Stimulated activated CD4-positive, alpha-beta T cell treated with anti-CD3 and anti-CD28 coated beads, Interleukin-2, amount 100 ng/mL, for 24 hours (primary cell): ENCODE results near the gene ZC3H12D.

Source experiments
- DNase-seq, 2 donors: peaks; one replicate each; pipeline ENCODE4 v3.0.0-alpha.2; 2020

The ZC3H12D gene

GRCh38 chr6:149440735-149441671, 43.8 kb downstream of the ZC3H12D start:
- DNase-seq, result no peak

- no peak for DNase-seq
Measured at GRCh38 chr6:149439626-149440025, 45.2 kb downstream of the ZC3H12D start.

GRCh38 chr6:149438855-149439254, 46.0 kb downstream of the ZC3H12D start:
- no peak for DNase-seq

GRCh38 chr6:149437212-149437611, 47.6 kb downstream of the ZC3H12D start:
- DNase-seq, result no peak

- no peak for DNase-seq
Measured at GRCh38 chr6:149436647-149437046, 48.2 kb downstream of the ZC3H12D start.

- DNase-seq, result no peak
Measured at GRCh38 chr6:149435919-149436586, 48.8 kb downstream of the ZC3H12D start.

- no peak for DNase-seq
Measured at GRCh38 chr6:149433881-149434280, 50.9 kb downstream of the ZC3H12D start.

- DNase-seq, result no peak
Measured at GRCh38 chr6:149433405-149433804, 51.4 kb downstream of the ZC3H12D start.

GRCh38 chr6:149431905-149432775, 52.7 kb downstream of the ZC3H12D start:
- peak; percentile 95 to 96 for DNase-seq

GRCh38 chr6:149429427-149430360, 55.1 kb downstream of the ZC3H12D start:
- no peak for DNase-seq

- DNase-seq, result no peak
Measured at GRCh38 chr6:149428606-149429005, 56.2 kb downstream of the ZC3H12D start.

GRCh38 chr6:149425754-149426153, 59.1 kb downstream of the ZC3H12D start:
- DNase-seq, result no peak

GRCh38 chr6:149425224-149425623, 59.6 kb downstream of the ZC3H12D start:
- DNase-seq, result no peak

GRCh38 chr6:149423964-149424440, 60.8 kb downstream of the ZC3H12D start:
- no peak for DNase-seq

GRCh38 chr6:149422581-149422980, 62.2 kb downstream of the ZC3H12D start:
- no peak for DNase-seq

- DNase-seq, result no peak
Measured at GRCh38 chr6:149421132-149421531, 63.7 kb downstream of the ZC3H12D start.

- DNase-seq, result no peak
Measured at GRCh38 chr6:149419696-149420404, 65.0 kb downstream of the ZC3H12D start.

GRCh38 chr6:149414821-149415220, 70.0 kb downstream of the ZC3H12D start:
- no peak for DNase-seq

GRCh38 chr6:149414009-149414408, 70.8 kb downstream of the ZC3H12D start:
- no peak for DNase-seq

GRCh38 chr6:149410557-149410956, 74.3 kb downstream of the ZC3H12D start:
- DNase-seq, result no peak

GRCh38 chr6:149409617-149410016, 75.2 kb downstream of the ZC3H12D start:
- no peak for DNase-seq
